CD4-positive, alpha-beta T cell (primary cell): ENCODE results near the gene MBOAT2. TPM values are rescaled to one million over a fixed set of nuclear protein-coding genes. Genes with fewer than 3 reads are reported as not detected.

Experiments used
- ATAC-seq: fragments of 200-7000 bp; cut with Tn5 transposase; one replicate; pipeline ENCODE4 v1.10.0; 2022; ENCODE audit warnings: mild to moderate bottlenecking; ENCODE audit not compliant: poor library complexity
- CTCF ChIA-PET: fragments of 350-600 bp; sonication (Branson Sonifier 250); formaldehyde crosslinking; loops from one replicate; lab custom pipeline; 2021; ENCODE audit warnings: antibody characterized with exemption, inconsistent platforms; lab: Charles Lee
- POLR2A ChIA-PET: fragments of 350-600 bp; sonication (Branson Sonifier 250); formaldehyde crosslinking; loops from one replicate; lab custom pipeline; 2021; ENCODE audit warnings: antibody characterized with exemption, inconsistent platforms; lab: Charles Lee
- DNase-seq, 14 experiments: peaks; one replicate each; pipeline ENCODE4 v3.0.0-alpha.2; 2013 to 2020; ENCODE audit warnings: mixed read lengths in 2 of 14
- H3K27ac ChIP-seq, 2 donors: one replicate each; pipeline versions ENCODE4 v1.5.1 to v1.7.0; 2013; ENCODE audit warnings: low read length in 2 of 2, low read depth in 1 of 2, mild to moderate bottlenecking in 1 of 2
- H3K27me3 ChIP-seq, 2 experiments: 1 replicate in 1 of 2; 2 replicates in 1 of 2; pipeline versions ENCODE4 v1.6.1 to v1.7.0; 2013; ENCODE audit warnings: low read length in 2 of 2, control low read depth in 1 of 2, mild to moderate bottlenecking in 1 of 2, moderate library complexity in 1 of 2; ENCODE audit not compliant: insufficient read depth in 2 of 2, control insufficient read depth in 1 of 2
- H3K36me3 ChIP-seq: one replicate; pipeline ENCODE4 v1.6.1; 2013; ENCODE audit warnings: low read length, control low read depth; ENCODE audit not compliant: insufficient read depth
- H3K4me1 ChIP-seq: one replicate; pipeline ENCODE4 v1.6.1; 2013; ENCODE audit warnings: low read length, control low read depth; ENCODE audit not compliant: insufficient read depth
- H3K4me3 ChIP-seq: one replicate; pipeline ENCODE4 v1.5.1; 2013; ENCODE audit warnings: mild to moderate bottlenecking, low read length, moderate library complexity
- H3K9me3 ChIP-seq, 2 experiments: 1 replicate in 1 of 2; 2 replicates in 1 of 2; pipeline versions ENCODE4 v1.6.1 to v1.7.0; 2013; ENCODE audit warnings: low read length in 2 of 2, mild to moderate bottlenecking in 2 of 2, control low read depth in 1 of 2, moderate library complexity in 1 of 2; ENCODE audit not compliant: control insufficient read depth in 1 of 2, insufficient read depth in 1 of 2
- H3K27ac Mint-ChIP-seq: one replicate; pipeline ENCODE4 v1.8.0; 2020; ENCODE audit warnings: mixed read lengths
- H3K27me3 Mint-ChIP-seq: one replicate; pipeline ENCODE4 v1.8.0; 2021; ENCODE audit warnings: mixed read lengths
- H3K36me3 Mint-ChIP-seq: one replicate; pipeline ENCODE4 v1.8.0; 2021; ENCODE audit warnings: low read depth, mixed read lengths
- H3K4me1 Mint-ChIP-seq: one replicate; pipeline ENCODE4 v1.8.0; 2021; ENCODE audit warnings: low read depth, mixed read lengths
- H3K4me3 Mint-ChIP-seq: one replicate; pipeline ENCODE4 v1.8.0; 2020; ENCODE audit warnings: mild to moderate bottlenecking, mixed read lengths
- H3K9me3 Mint-ChIP-seq: one replicate; pipeline ENCODE4 v1.8.0; 2020; ENCODE audit warnings: mixed read lengths
- intact Hi-C, 2 experiments: fragments of 100-400 bp; cut with DNase I in 1 of 2; cut with micrococcal nuclease in 1 of 2; formaldehyde crosslinking; loops; one replicate each; pipeline versions ENCODE4 v1.15.1 to v1.9.0; 2023 to 2025; cut with DNase I, micrococcal nuclease
- total RNA-seq, 174 experiments: library from RNA in 2 of 174; stranded (reverse) in 2 of 174; gene quantifications; one replicate each; pipeline ENCODE4 v1.2.3 and lab custom pipeline; 2021 to 2026
- TF ChIP-seq, protein P1 (sequence below): fragments of 200-600 bp; IDR thresholded peaks from one replicate; pipeline ENCODE4 v1.8.0; 2022; ENCODE audit warnings: antibody characterized with exemption, mild to moderate bottlenecking

MBOAT2 gene
- total RNA-seq, 2 experiments from 2014 or later, result 1.9 to 2.0 TPM

DNA sequence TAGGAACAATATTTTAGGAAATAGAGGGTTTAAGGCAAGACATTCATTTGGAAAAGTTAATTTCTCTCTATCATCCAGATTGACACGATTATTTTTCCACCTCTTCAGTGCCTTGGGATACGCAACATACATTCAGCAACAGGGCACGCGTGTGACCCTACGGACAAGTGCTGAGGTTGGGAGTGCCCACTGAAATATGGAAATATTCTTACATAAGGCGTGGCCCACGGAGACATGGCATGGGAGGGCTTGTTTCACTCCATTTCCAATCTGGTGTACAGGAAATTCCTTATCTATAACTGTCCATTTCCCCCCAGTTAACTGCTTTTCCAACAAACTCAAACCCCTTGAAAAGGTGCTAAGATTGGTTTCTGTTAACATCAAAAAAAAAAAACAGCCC is 145.2 kb downstream of the MBOAT2 start:
- Histone ChIP-seq H3K9me3 (no peaks in the 10 kb centered on the region), H3K27me3 (no peaks in the 10 kb centered on the region), H3K36me3 (no peaks in the 10 kb centered on the region), H3K4me1 (no peaks in the 10 kb centered on the region), H3K27ac (no peak overlapping the region), H3K4me3 (no peak overlapping the region)
- TF ChIP-seq, protein P1, sequence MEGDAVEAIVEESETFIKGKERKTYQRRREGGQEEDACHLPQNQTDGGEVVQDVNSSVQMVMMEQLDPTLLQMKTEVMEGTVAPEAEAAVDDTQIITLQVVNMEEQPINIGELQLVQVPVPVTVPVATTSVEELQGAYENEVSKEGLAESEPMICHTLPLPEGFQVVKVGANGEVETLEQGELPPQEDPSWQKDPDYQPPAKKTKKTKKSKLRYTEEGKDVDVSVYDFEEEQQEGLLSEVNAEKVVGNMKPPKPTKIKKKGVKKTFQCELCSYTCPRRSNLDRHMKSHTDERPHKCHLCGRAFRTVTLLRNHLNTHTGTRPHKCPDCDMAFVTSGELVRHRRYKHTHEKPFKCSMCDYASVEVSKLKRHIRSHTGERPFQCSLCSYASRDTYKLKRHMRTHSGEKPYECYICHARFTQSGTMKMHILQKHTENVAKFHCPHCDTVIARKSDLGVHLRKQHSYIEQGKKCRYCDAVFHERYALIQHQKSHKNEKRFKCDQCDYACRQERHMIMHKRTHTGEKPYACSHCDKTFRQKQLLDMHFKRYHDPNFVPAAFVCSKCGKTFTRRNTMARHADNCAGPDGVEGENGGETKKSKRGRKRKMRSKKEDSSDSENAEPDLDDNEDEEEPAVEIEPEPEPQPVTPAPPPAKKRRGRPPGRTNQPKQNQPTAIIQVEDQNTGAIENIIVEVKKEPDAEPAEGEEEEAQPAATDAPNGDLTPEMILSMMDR, result no peak
- DNase-seq (no peak), ATAC-seq (no peak)
- intact Hi-C loops, result no loop called here
- POLR2A ChIA-PET, result no interaction called here
- Mint-ChIP-seq H3K9me3 (no peaks in the 10 kb centered on the region), H3K4me3 (no peak overlapping the region), H3K4me1 (no peaks in the 10 kb centered on the region), H3K36me3 (no peaks in the 10 kb centered on the region), H3K27ac (no peak overlapping the region), H3K27me3 (no peaks in the 10 kb centered on the region)
- CTCF ChIA-PET, result no interaction called here

DNA sequence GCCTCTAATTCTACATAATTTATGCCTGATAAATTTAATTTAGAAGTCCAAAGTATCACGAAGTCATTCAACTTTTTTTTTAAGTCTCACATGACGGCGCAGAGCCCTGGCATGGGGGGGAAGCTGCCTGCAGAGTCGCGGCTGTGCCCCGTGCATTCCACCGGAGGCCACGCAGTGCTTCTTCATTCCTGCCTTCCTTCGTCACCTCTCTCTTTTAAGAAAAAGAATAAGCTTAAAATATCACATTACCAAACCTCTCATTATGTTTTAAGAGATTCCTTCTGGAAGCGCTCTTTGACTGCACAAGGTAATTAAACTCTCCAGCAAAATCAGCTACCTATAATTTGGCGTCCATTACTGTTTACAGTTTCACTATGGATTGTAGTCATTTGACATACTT is 145.8 kb downstream of the MBOAT2 start:
- Mint-ChIP-seq H3K9me3 (no peaks in the 10 kb centered on the region), H3K36me3 (no peaks in the 10 kb centered on the region), H3K27ac (no peak overlapping the region), H3K27me3 (no peaks in the 10 kb centered on the region), H3K4me3 (no peak overlapping the region), H3K4me1 (no peaks in the 10 kb centered on the region)
- H3K27ac ChIP-seq, result no peak overlapping the region
- POLR2A ChIA-PET, result no interaction called here
- no peaks in the 10 kb centered on the region for H3K36me3 ChIP-seq
- CTCF ChIA-PET, result no interaction called here
- no peak for DNase-seq
- intact Hi-C loops, result no loop called here
- H3K9me3 ChIP-seq, result no peaks in the 10 kb centered on the region
- H3K4me1 ChIP-seq, result no peaks in the 10 kb centered on the region
- TF ChIP-seq, protein P1, result no peak
- no peak for ATAC-seq
- no peak overlapping the region for H3K4me3 ChIP-seq
- no peaks in the 10 kb centered on the region for H3K27me3 ChIP-seq

DNA sequence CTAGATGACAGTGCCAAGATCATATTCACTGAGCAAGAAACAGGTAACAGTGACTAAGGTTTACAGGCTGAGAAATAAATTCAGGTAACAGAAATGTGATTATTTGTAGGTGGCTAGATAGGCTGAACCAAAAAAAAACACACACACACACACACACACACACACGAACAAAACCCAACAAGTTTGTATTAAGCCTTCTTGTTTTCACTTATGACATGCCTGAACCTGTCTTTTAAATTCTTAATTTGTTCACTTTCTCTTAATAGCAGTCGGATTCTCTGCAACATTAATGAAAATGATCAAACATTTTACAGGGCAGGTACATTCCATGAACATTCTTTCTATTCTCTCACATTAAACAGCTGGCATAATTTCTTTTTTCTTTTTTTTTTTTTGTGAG is 147.3 kb downstream of the MBOAT2 start:
- H3K27me3 ChIP-seq, result no peaks in the 10 kb centered on the region
- no peak overlapping the region for H3K4me3 ChIP-seq
- Mint-ChIP-seq H3K36me3 (no peaks in the 10 kb centered on the region), H3K4me1 (no peaks in the 10 kb centered on the region), H3K27ac (no peak overlapping the region), H3K4me3 (no peak overlapping the region), H3K9me3 (no peaks in the 10 kb centered on the region), H3K27me3 (no peaks in the 10 kb centered on the region)
- ChIA-PET CTCF (no interaction called here), POLR2A (no interaction called here)
- H3K27ac ChIP-seq, result no peak overlapping the region
- H3K36me3 ChIP-seq, result no peaks in the 10 kb centered on the region
- no peak for DNase-seq
- intact Hi-C loops, result no loop called here
- no peak for ATAC-seq
- H3K4me1 ChIP-seq, result no peaks in the 10 kb centered on the region
- no peaks in the 10 kb centered on the region for H3K9me3 ChIP-seq
- TF ChIP-seq, protein P1, result no peak
